ENCODE data around the gene CAMKMT. TPM values are rescaled to one million over a fixed set of nuclear protein-coding genes. Genes with fewer than 3 reads are reported as not detected.

Gene CAMKMT
- total and polyA plus RNA-seq, 2 experiments from 2014 or later = 26.5 to 29.5 TPM

- TF ChIP-seq ETS1 (IDR thresholded peaks at IDR 0.05) (no peak), REST (IDR thresholded peaks at IDR 0.05; ENCODE audit: unreplicated experiment) (no peak), STAT1 (IDR thresholded peaks at IDR 0.05; ENCODE audit: unreplicated experiment) (no peak)
These were observed 101.4 kb downstream of the CAMKMT start (continued) for GRCh38 chr2:44462934-44463849.

- Histone ChIP-seq H2AFZ (no peak overlapping the region), H3K4me1 (ENCODE audit: insufficient read depth) (peaks cover 40% of the 10 kb centered on the region), H3K4me3 (no peak overlapping the region), H3K9me2 (ENCODE audit: insufficient read depth) (no peaks in the 10 kb centered on the region), H3K79me2 (replicated peaks; ENCODE audit: insufficient read depth) (no peaks in the 10 kb centered on the region), H3K27ac (ENCODE audit: low read depth) (peak overlapping the region; percentile 95), H3K27me3 (ENCODE audit: insufficient read depth) (no peaks in the 10 kb centered on the region), H3K36me3 (ENCODE audit: insufficient read depth) (peaks cover 3% of the 10 kb centered on the region; the same call in 1 of the 2 replicates), H3F3A (replicated peaks; ENCODE audit: low read depth) (no peaks in the 10 kb centered on the region), H3K4me2 (0 out of 2 replicates have a peak overlapping the region, but pooled peaks have one; percentile 29), H4K20me1 (replicated peaks; ENCODE audit: insufficient read depth) (no peaks in the 10 kb centered on the region)
- ATAC-seq = no peak
- H3K4me3 Mint-ChIP-seq = no peak overlapping the region
- peaks cover 6% of the 10 kb centered on the region for H3K27me3 Mint-ChIP-seq (ENCODE audit: insufficient read depth, low read depth, poor library complexity)
- peaks cover 37% of the 10 kb centered on the region for H3K4me1 Mint-ChIP-seq
- H3K9me3 Mint-ChIP-seq = peaks cover 57% of the 10 kb centered on the region
- H3K27ac Mint-ChIP-seq = no peak overlapping the region
- H3K36me3 Mint-ChIP-seq (ENCODE audit: low read depth) = peaks cover 54% of the 10 kb centered on the region
- no peak for DNase-seq (ENCODE audit: low spot score)
- TF ChIP-seq JUNB (IDR thresholded peaks at IDR 0.05; ENCODE audit: unreplicated experiment) (no peak), ETS1 (IDR thresholded peaks at IDR 0.05) (no peak), STAT1 (IDR thresholded peaks at IDR 0.05; ENCODE audit: unreplicated experiment) (no peak), CTCF (conservative IDR thresholded peaks at IDR 0.05; ENCODE audit: low read depth in 2 of 2) (no peak), ZNF114 (CRISPR knock-in tag; IDR thresholded peaks at IDR 0.05) (no peak), REST (IDR thresholded peaks at IDR 0.05; ENCODE audit: unreplicated experiment) (no peak), NANOG (IDR thresholded peaks at IDR 0.05; ENCODE audit: borderline replicate concordance) (no peak), EZH2phosphoT487 (IDR thresholded peaks at IDR 0.05; ENCODE audit: unreplicated experiment) (no peak), POLR2AphosphoS5 (IDR thresholded peaks at IDR 0.05; ENCODE audit: low read depth) (no peak), EZH2 (IDR thresholded peaks at IDR 0.05; ENCODE audit: low read depth, unreplicated experiment) (no peak)
These were observed 102.7 kb downstream of the CAMKMT start for GRCh38 chr2:44464437-44464836.

All from GM23338 (cell line).